Epithelial cell of proximal tubule (primary cell): ENCODE results near the gene PRKACA. TPM values are rescaled to one million over a fixed set of nuclear protein-coding genes. Genes with fewer than 3 reads are reported as not detected.
A peak's percentile ranks its signal among the peaks of the same experiment; 100 is the strongest.

Experiments
- DNase-seq: peaks from one replicate; pipeline ENCODE4 v3.0.0-alpha.2; 2011; ENCODE audit warnings: low read depth
- H3K4me3 ChIP-seq: 2 replicates; pipeline ENCODE4 v1.5.1; 2011; ENCODE audit warnings: low read depth, mild to moderate bottlenecking, low read length
- total RNA-seq: library from RNA; depleted of rRNA; stranded (reverse); fragments of >200 nt; gene quantifications from 2 replicates; pipeline ENCODE4 v1.2.3, GENCODE V29; 2015
- TF ChIP-seq, protein P1 (sequence below): conservative IDR thresholded peaks from 2 replicates; pipeline ENCODE4 v1.5.1; 2012; ENCODE audit warnings: low read depth, mild to moderate bottlenecking, low read length

The PRKACA gene
- total RNA-seq, 1 donor from 2014 or later, result 40.8 TPM

- no peak for DNase-seq
- no peak overlapping the region for H3K4me3 ChIP-seq
- TF ChIP-seq, protein P1, sequence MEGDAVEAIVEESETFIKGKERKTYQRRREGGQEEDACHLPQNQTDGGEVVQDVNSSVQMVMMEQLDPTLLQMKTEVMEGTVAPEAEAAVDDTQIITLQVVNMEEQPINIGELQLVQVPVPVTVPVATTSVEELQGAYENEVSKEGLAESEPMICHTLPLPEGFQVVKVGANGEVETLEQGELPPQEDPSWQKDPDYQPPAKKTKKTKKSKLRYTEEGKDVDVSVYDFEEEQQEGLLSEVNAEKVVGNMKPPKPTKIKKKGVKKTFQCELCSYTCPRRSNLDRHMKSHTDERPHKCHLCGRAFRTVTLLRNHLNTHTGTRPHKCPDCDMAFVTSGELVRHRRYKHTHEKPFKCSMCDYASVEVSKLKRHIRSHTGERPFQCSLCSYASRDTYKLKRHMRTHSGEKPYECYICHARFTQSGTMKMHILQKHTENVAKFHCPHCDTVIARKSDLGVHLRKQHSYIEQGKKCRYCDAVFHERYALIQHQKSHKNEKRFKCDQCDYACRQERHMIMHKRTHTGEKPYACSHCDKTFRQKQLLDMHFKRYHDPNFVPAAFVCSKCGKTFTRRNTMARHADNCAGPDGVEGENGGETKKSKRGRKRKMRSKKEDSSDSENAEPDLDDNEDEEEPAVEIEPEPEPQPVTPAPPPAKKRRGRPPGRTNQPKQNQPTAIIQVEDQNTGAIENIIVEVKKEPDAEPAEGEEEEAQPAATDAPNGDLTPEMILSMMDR, result no peak
Measured at GRCh38 chr19:14063105-14063504, 54.5 kb downstream of the PRKACA start.

GRCh38 chr19:14062558-14062855 lies 55.1 kb downstream of the PRKACA start:
- no peak overlapping the region for H3K4me3 ChIP-seq
- TF ChIP-seq, protein P1, result no peak
- DNase-seq, result no peak

DNA sequence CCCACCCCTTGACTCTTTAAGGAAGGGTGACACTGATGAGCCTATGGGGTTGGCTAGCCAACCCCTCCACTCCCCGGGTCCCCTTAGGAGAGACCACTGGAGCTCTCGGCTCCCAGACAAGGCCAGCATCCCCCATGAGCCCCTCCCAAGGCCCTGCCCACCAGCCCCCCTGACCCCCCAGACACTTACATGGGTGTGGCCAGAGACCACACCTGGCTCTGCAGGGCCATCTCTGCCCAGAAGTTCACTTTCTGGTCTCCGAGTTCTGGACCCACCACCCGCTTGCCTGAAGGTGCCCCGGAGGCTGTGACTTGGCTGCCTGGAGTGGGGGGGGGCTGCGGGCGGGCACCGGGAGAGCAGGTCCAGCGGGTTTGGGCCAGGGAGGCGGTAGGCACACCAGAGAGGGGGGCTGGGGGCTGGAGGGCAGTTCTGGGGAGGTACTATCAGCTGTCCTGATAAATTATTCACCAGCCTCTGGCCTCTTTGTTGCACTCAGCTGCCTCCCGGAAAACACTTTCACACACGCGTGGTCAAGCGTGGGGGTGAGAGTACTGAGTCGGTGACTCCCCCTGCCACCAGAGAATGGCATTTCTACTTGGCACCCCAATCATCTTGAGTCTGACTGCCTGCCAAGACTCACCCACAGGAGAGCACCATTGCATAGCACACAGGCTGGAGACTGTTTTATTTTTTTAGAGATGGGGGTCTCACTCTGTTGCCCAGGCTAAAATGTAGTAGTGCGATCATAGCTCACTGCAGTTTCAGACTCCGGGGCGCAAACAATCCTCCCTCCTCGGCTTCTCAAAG lies 55.6 kb downstream of the PRKACA start, which contains the start of gene PALM3:
Gene PALM3 (minus strand): TSS at position 326 of the 807 bp plus-strand sequence. CDS start 96 bp downstream, at position 230.
- peak within 1 kb of the TSS; percentile 55 for H3K4me3 ChIP-seq
- TF ChIP-seq, protein P1, result peak; percentile 28
- peak; percentile 67 for DNase-seq

DNA sequence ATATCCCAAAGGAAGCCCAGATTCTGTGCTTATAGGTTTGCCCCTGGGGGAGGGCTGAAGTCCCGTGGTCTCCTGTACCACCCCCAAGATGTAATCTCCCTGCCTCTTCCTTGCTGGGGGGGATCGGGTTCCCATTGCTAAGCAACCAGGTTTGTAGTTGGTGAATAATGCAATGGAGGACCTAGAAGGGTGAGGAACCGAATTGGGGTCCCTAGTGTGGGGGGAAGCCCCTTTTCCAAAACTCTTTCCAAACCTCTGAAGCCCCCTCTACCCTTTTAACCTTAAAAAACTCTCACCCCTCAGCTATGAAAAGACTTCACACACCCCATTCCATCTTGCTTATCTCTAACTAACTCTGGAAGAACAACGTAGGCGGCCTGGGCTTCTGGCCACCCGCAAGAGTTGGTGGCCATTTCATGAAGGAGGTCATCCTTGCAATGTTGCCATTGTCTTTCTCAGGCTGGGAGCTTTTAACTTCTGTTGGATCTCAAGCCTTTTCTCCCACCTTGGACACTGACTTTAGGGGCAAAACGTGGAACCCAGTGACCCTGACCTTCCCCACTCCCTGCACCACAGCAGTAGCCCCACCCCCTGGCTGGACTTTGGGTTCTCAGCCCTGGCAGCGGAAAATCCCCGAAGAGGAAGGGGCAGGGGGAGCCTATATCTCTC lies 56.3 kb downstream of the PRKACA start:
- DNase-seq, result no peak
- TF ChIP-seq, protein P1, result no peak
- peak overlapping the region; percentile 55 for H3K4me3 ChIP-seq

GRCh38 chr19:14059652-14060155 lies 57.9 kb downstream of the PRKACA start:
- no peak overlapping the region for H3K4me3 ChIP-seq
- TF ChIP-seq, protein P1, result no peak
- no peak for DNase-seq

- no peak for DNase-seq
- H3K4me3 ChIP-seq, result no peak overlapping the region
- TF ChIP-seq, protein P1, result peak; percentile 76
Measured at GRCh38 chr19:14059093-14059480, 58.5 kb downstream of the PRKACA start.
